Suppressor macrophage treated with lipopolysaccharide for 4 hours (primary cell): ENCODE measurements around the gene PPP2R2C.

Source experiments
- DNase-seq: peaks from one replicate; pipeline ENCODE4 v3.0.0-alpha.2; 2020

Gene PPP2R2C

DNA sequence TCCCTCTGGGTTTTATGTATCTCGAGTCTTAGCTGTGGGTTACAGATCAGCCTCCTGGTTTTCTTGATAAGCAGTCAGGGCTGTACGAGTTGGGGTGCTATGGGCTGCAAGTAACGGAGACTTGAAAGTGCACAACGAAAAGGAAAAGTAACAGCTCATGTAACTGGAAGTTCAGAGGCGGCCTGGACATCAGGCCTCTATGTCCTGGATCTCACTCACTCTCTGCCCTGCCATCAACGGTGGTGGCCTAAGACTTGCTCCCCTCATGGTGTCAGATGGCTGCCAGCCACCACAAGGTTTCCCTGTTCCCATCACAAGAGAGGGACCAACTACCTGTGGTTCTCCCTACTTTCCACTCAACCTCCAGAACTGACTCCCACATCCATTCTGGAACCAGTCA is 4.8 kb downstream of the PPP2R2C start:
- DNase-seq, result no peak

DNA sequence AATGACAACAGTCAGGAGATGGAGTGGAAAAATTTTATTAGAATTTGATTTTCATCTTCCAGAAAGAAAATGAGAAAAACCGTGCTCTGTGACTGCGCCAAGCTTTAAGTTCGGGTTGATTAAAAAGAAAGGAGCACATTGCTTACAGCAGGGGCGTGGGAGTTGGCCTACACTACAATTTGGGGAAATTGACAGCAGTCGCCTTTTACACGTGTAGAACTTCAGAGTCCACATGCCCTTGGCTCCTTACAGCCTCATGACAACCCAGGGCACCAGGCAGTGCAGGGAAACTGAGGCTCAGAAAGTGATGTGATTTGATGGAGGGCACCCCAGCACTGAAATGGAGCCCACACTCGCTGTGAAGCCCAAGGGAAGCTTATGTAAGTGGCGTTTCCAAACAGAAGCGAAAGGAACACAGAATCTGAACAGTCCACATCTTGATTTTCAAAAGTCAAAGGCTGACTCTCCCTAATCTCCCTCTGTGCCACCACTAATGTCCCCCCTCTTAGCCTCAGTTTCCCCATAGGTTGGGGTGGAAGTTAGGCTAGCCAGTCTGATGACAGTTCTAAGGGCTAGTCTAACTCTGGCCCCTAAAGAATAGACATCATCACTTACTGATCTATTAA is 5.5 kb downstream of the PPP2R2C start:
- no peak for DNase-seq

DNA sequence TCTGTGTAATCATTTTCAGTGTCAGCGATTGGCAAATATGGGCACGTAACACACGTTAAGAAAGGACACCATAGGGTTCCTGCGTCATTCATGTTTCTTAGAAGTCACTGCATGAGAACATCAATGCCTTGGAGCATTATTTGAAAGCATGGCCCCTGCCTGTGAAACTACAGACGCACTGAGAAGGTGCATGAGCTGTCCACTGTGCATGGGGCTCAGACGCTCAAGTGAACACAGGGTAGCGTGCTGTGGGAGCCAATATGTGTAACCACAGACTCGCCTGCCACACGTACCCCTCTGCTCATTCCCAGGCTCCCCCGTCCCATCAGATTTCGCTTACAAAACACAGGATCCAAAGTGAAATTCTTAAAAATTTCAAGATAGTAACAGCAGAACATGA is 6.5 kb downstream of the PPP2R2C start:
- no peak for DNase-seq

DNA sequence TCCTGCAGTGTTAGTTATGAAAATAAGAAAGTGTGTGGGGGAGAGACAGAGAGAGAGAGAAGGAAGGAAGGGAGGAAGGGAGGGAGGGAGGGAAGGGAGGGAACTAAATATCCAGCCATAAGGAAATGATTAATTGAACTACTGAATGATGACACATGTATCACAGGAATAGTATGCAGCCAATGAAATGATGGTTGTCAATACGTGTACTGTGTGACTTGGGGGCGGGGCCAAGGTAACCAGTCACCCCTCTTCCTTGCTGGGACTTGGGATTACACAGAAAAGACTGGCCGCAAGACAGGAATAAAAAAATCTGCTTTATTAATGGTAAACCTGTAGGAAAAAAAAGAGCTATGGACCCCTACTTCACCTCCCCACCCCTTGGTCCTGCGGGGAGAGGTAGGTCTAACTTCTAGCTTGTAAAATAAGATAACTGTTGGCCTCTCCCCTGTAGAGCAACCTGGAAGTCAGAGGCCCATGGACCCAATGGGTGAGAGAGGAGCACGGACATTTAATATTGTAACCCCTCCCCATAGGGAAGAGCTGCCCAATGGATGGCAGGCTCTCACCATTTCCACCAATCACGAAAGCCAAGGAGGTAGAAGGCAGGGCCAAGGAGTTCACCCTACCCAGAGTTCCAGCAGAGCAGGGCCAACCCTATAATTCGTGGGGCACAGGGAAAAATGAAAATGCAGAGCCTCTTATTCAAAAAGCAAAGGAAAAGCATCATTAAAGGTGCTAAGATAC is 7.4 kb downstream of the PPP2R2C start:
- no peak for DNase-seq

DNA sequence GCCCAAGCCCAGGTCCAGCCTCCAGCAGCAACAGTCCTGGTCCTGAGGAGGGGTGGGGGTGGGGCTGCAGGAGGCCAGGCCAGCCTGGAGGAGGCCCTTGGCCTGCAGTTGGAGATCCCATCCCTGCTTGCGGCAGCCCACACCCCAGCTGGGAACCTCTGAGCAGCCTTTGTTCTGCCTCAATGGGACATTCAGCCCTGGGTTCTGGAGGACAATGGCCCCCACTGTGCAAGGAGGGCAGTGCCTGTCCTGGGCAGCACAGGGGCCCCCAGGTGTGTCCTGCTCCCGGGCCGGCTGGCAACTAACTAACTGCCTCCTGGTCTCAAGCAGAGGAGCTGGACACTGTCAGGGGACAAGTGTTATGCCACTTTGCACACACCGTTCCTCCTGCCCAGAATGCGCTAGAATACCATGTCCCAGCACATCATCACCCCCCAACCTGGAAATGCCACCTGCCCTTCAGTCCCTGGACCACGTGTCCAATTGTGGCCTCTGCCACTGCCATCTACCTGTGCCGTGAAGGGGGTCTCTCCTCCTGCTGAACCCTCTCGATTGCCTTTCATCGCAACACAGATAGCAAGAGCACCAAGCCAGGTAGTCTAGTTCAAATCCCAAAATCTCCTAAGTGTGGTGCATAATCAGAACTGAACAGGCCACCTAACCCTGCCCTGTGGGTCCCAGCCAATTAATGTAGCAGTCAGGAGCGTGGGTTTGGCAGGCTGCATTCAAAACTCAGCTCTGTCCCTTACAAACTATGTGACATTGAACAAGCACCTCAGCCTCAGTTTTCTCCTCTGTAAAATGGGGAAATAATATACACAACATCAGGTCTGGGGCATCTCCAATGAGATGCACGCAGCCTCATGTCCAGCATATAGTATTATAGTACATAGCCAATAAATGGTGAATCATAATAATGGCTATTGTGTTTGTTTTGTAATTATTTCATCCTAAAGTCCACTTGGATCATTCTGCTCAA is 8.8 kb downstream of the PPP2R2C start:
- DNase-seq, result no peak

DNA sequence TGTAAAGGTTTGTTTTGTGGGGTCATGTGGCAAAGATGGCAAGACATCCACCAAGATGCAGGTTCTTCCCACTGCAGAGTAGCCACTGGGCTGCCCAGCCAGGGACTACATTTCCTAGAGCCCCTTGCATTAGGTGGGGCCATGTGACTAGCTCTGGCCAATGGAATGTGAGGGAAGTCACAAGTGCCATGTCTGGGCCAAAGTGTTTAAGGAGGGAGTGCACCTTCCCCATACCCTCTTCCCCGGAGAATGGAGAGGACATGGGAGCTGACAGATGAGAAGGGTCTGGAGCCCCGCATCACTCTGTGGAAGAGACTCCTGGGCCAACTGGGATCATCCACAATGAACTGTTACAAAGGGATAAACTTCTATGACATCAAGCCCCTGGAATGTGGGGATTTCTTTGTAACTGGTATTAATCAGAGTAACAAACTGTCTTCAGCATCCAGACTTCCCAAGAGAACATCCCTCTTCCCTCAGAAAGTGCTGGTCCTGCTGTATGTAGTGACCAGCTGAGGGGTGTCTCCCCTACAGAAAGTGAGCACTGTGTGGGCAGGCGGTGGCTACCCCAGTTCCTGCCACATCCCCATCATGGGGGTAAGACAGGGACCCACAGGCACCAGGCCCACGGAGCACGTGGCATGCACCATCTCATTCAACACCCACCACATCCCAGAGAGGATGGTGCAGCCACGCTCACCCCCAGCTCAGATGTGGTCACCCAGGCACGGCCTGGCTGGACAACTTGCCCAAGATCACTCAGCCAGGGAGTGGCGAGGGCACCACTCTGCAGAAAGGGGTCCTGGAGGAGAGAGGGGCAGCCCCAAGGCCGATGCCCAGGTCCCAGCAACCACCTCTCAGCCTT is 10.9 kb downstream of the PPP2R2C start:
- DNase-seq, result no peak

DNA sequence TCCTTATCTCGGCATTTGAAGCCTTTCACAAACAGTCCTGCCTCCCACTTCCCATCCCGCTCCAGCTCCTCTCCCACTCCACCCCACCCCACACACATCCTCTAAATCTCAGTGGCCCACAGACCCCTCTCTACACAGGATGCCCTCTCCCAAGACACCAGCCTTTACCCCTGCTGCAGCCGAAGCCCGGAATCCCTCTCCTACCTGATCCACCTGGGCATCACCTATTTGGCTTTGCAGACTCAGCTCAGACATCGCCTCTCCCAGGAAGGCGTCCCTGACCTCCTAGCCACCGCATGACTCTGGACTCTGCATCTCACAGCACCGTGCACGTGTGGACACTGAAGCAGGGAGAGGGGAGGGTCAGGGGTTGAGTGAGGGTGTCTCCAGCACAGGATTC is 11.5 kb downstream of the PPP2R2C start:
- no peak for DNase-seq

DNA sequence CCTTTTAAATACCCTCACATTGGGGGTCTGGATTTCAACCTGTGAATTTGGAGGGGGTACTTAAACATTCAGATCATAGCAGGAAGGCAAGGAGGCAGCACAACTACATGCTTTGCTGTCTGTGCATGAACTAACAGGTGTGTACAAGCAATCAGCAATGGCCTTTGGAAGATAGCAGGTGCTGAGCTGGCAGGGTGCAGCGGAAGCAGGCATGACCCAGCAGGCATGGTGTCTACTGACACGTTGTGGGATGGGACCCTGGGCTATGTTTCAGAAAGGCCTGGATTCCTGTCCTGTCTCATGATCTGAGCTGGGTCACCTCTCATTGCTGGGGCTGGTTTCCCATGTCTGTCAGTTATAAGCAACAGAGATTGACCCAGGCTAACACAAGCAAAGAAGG is 13.9 kb downstream of the PPP2R2C start:
- DNase-seq, result no peak

DNA sequence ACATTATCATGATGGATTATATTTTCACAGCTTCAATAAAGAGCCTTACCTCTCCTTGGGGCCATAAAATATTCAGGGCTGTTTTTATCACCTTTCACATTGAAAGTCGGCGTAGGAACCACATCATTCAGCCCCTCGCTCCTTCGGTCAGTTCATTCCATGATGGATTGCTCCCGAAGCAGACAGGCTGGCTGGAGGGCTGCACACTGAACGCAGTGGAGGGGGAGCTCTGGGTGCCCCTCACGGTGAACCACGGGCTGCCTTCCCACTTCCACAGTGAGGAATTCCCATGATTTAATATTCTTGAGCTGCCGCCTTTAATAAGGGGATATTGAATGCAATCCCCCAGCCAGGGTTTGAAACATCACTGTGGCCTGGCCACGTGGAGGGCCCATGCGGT is 16.0 kb downstream of the PPP2R2C start:
- no peak for DNase-seq

DNA sequence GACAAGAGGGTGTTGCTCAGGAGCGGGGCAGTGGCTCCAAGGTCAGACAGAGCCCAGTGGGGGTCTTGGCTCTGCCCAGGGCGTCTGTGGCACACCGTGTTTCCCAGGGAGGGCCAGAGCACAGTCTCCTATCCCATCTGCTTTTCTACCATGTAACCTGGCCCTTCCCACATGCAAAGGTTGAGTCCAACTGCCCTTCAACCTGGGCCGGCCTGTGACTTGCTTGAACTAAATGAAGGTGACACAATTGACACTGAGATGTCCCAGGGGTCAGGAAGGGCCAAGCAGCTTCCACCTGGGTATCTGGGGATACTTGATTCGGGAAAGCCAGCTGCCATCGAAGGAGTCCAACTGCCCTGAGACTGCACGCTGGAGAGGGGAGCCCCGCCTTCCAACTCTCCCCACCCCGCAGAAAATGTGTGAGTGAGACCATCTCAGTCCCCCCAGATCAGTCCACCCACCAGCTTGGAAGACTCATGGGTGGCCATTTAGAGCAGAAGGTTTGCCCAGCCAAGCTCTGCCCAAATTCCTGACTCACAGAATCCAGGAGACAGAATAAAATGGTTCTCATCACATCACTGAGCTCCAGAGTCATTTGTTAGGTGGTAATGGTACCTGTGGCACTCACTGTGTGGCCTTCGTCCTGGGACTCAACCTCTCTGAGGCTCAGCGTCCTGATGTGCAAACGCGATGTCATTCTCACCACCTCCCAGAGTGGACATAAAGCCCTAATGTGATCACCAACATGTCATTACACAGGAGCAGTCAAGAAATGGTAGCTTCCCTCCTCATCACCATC is 18.1 kb downstream of the PPP2R2C start:
- DNase-seq, result no peak

DNA sequence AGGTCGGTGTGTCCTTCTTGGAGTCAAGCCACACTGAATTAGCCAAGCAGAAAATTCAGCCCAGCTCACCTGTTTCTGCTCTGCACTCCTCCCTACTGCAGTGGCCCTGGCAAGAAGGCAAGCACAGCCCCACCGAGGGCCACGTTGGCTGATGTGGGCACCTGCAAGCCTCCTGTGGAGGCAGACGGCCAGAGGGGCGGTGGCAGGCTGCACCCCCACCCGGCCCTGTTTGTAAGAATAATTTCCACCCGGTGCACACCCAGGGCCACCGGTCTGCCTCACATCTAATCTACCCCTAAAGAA is 18.8 kb downstream of the PPP2R2C start:
- no peak for DNase-seq

DNA sequence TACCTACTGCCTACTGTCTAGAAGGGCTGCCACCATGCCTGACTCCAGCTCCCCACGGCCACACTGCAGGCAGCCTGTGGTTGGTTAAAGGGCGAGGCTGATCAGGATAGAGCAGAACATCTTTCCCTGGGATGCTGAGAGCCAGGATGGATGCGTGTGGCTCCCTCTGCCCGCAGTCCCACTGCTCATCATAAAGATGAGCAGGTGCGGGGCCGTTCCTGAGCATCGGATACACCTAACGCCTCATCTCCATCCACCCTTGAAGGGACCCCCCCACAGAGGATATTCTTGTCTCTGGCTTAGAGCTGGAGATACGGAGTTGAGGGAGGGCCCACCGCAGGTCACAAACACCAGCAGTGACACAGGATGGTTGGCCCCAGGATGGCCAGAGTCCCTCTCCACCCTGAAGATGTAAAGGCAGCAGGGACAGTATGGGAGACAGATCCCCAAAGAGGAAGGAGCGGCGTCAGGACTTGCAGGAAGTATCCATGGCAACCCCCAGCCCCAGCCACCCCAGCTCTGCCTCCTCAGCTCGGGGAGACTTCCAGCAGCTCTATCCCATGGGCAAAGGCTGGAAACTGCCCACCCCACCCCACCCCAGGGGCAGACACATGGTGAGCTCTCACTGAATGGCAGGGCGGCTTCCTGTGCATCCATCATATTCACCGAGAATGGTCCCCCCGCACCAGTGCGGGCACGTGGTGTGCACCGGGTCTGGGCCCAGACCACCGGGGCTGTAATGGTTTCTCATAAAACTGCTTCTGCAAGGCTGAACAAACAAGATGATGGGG is 19.3 kb downstream of the PPP2R2C start:
- no peak for DNase-seq

DNA sequence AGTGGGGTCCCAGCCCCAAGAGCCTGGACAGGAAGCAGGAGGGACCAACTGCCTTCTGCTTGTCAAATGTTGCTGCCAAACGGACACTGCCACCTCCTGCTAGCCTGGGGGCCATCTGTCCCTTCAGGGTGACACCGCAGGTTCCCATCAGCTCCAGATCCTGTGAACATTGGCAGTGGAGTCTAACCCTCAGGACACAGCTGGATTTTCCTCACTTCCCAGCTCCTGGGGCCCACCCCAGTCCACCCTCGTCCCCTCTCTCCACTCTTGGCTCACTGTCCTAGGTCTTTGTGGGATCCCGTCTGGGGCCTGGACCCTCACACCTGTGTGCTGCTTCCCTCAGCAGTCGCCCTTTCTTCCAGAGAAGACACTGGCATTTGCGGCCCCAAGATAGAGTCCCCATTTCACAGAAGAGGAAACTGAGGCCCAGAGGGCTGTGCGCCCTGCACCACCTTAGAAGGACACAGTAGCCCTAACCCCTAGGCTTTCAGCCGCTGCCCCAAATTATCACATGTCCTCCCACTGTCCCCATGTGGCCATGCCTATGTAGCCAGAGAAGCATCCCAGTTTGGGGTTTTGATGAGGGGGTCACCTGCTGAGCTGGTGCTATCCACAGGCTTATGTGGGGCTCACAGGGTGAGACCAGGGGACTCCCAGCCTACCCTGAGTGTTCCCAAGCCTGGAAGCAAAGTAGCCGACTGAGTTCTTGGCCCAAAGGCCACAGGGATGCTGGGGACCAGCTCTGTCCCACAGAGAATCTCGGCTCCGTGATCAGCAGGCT is 20.1 kb downstream of the PPP2R2C start:
- DNase-seq, result no peak

DNA sequence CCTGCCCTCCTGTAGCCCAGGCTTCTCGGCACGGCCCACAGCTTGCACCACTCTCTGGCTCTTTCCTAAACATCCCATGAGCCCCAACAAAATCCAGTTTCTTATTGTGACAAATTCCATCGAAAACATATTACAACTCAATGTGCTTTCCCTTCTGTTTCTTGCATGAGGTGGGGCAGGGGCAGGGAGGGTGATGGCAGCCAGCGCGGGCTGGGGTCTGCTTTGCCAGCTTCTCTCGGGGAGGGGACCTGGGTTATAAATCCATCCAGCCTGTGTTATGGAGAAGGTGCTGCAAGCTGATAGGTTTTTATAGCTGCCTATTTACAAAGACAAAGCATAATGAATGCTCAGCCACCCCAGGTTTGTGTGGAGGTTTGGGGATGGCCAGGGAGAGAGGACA is 21.1 kb downstream of the PPP2R2C start:
- DNase-seq, result no peak

DNA sequence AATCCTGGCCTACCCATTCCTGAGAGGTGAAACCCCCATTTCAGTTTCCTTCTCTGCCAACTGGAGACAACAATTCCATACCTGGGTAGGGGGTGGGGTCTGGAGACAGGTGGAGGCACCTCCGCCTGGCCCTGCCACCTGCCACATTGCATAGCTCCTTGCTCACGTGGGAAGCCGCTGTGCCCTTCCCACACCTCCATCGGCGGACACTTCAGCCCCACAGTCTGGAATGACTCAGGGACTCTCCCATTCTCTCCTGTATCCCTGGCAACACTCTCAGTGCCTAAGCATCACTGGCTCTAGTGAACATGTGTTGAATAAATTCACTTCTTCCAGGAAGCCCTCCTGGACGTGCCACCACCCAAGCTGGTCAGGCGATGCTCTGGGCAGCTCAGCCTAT is 21.7 kb downstream of the PPP2R2C start:
- no peak for DNase-seq

DNA sequence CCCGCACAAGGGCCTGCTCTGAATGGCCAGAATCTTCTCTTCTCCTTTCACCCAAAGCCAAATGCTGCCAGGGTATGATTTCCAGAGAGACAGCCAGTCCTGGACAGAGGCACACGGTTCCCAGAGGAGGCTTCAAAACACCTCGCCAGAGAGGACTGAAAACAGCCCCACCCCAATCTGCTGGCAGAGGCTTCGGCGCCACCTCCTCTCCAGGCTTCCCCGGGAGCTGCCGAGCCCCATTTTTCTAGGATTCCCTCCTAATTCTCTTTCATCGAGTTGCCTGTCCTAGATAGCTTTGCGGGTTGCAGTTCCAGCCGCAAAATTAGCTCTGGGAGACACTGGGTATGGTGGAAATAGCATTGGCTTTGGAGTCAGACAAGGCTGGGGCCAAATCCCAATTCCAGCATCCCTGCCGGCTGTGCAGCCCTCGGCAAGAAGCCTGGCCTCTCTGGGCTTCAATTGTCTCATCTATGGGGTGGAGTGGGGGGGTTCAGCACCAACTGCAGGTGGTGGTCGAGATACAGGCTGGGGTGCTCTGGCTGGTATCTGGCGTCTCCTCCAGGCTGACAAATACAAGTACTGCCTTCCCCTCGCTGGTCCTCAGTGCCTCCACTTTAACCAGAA is 22.6 kb downstream of the PPP2R2C start:
- no peak for DNase-seq

DNA sequence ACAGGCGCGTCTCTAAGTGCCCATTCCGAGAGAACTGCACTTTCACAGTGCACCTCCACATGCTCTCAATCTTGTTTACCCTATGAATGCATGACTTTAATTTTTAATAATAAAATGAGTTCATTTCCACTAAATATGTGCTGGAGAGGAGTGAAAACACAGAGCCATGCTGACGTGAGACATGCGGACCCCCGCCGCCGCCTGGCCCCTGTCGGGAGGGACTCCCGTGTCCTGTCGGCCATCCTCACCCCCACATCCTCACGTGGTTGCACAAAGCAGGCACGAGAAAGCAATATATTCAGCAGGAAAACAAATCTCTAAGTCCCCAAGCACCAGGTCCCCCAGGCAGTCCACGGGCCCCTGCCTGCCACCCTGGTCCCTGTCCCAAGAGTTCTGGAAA is 23.1 kb downstream of the PPP2R2C start:
- no peak for DNase-seq

DNA sequence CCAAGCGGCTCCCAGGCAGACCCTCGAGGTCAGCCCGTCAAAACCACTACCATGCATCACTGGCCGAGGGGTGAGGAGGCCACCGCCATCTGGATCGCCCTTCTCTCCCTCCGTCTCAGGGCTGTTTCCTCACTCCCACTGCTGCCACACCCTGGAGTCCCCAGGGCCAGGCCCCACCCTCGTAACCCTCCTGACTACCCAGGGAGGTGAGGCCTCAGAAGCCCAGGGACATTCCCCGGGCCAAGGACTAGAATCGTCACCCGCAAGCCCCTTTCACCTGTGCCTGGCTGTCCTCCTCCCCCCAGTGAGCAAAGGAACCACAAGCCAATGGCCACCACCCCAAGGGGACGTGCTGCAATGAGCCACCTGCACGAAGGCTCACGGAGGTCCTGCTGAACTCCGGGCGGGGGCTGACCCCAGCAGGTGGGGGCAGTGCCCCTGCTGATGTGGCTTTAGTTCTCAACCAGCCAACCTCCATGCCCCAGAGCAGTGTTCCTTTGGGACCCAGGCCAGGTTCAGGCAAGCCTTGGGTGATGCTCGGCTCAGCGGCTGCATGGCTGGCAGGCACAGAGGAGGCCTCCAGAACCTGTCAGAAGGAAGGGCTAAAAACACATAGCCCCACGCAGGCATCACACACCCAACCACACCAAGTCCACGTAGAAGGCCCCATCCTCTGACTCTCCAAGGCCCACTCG is 23.8 kb downstream of the PPP2R2C start:
- no peak for DNase-seq

DNA sequence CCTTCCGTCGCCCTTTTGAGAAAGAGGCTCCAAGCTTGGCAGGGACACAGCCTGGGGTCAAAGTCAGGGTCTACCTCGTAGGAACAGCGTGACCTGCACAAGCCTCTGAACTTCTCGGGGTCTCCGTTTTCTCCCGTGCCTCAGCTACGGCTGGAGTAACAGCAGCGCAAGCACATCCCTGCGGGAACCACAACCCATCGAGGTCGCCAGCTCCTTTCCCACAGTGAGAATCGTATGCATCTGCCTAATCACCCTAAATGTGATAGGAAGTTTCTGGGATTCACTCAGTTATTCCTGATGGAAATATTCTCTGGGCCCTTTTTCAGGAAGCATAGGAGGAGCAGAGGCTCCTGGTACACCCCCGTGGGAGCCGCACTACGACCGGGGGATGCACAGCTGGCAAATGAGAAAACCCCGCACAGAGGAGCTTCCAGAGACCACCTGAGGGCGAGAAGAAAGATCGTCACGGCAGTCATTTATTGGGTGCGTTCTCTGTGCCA is 24.7 kb downstream of the PPP2R2C start:
- no peak for DNase-seq
